Measurements from ENCODE around the gene CELF5. TPM values are rescaled to one million over a fixed set of nuclear protein-coding genes. Genes with fewer than 3 reads are reported as not detected.
"Not testable (repeated sequence)": the region's sequence is repeated elsewhere in the genome, so short reads cannot be mapped to it uniquely, and the experiment has no call there.

Gene CELF5
- polyA plus RNA-seq, 3 donors, result 0.01 to 0.63 (median 0.56) TPM

- H3K27ac ChIP-seq (ENCODE audit: low read depth, low read length), result no peak overlapping the region
- 85 to 93% (median 89%) methylated on average over 4 of the region's 4 CpGs for WGBS, 3 donors
Observed at GRCh38 chr19:3229888-3230496, 5.5 kb downstream of the CELF5 start.

- no peak overlapping the region for H3K27ac ChIP-seq (ENCODE audit: low read depth, low read length)
- 91 to 100% (median 100%) methylated on average over 1 of the region's 1 CpG for WGBS, 3 donors
Observed at GRCh38 chr19:3231288-3231687, 6.8 kb downstream of the CELF5 start.

GRCh38 chr19:3233116-3233515, 8.7 kb downstream of the CELF5 start:
- H3K27ac ChIP-seq (ENCODE audit: low read depth, low read length), result no peak overlapping the region
- 71 to 81% (median 79%) methylated on average over 4 of the region's 4 CpGs for WGBS, 3 donors

- H3K27ac ChIP-seq (ENCODE audit: low read depth, low read length), result no peak overlapping the region
- WGBS, 3 donors, result 52 to 64% (median 56%) methylated on average over 4 of the region's 4 CpGs
Observed at GRCh38 chr19:3233831-3234230, 9.4 kb downstream of the CELF5 start.

- H3K27ac ChIP-seq (ENCODE audit: low read depth, low read length), result no peak overlapping the region
- 53 to 64% (median 56%) methylated on average over 8 to 9 of the region's 9 CpGs for WGBS, 3 donors
Observed at GRCh38 chr19:3234800-3235199, 10.3 kb downstream of the CELF5 start.

GRCh38 chr19:3235604-3236003, 11.1 kb downstream of the CELF5 start:
- not testable (repeated sequence) for H3K27ac ChIP-seq (ENCODE audit: low read depth, low read length)
- WGBS, 3 donors, result 76 to 90% (median 83%) methylated on average over 2 of the region's 2 CpGs

GRCh38 chr19:3236272-3236671, 11.8 kb downstream of the CELF5 start:
- no peak overlapping the region for H3K27ac ChIP-seq (ENCODE audit: low read depth, low read length)
- WGBS, 3 donors, result 49 to 75% (median 74%) methylated on average over 4 of the region's 4 CpGs

GRCh38 chr19:3238066-3238561, 13.7 kb downstream of the CELF5 start:
- WGBS, 3 donors, result 80 to 90% (median 87%) methylated on average over 7 of the region's 7 CpGs
- no peak overlapping the region for H3K27ac ChIP-seq (ENCODE audit: low read depth, low read length)

GRCh38 chr19:3239367-3239766, 14.9 kb downstream of the CELF5 start:
- H3K27ac ChIP-seq (ENCODE audit: low read depth, low read length), result no peak overlapping the region
- WGBS, 3 donors, result 74 to 76% (median 75%) methylated on average over 5 of the region's 5 CpGs

- WGBS, 3 donors, result 39 to 46% (median 45%) methylated on average over 23 of the region's 23 CpGs
- no peak overlapping the region for H3K27ac ChIP-seq (ENCODE audit: low read depth, low read length)
Observed at GRCh38 chr19:3243819-3244700, 19.6 kb downstream of the CELF5 start.

GRCh38 chr19:3245050-3245449, 20.6 kb downstream of the CELF5 start:
- H3K27ac ChIP-seq (ENCODE audit: low read depth, low read length), result no peak overlapping the region
- WGBS, 3 donors, result 88 to 94% (median 88%) methylated on average over 9 of the region's 9 CpGs

- no peak overlapping the region for H3K27ac ChIP-seq (ENCODE audit: low read depth, low read length)
- 41 to 47% (median 42%) methylated on average over 14 of the region's 14 CpGs for WGBS, 3 donors
Observed at GRCh38 chr19:3248728-3249326, 24.4 kb downstream of the CELF5 start.

GRCh38 chr19:3249408-3249807, 24.9 kb downstream of the CELF5 start:
- whole genome bisulfite sequencing, 3 donors, result 82 to 87% (median 86%) methylated on average over 10 of the region's 10 CpGs
- no peak overlapping the region for H3K27ac ChIP-seq (ENCODE audit: low read depth, low read length)

- no peak overlapping the region for H3K27ac ChIP-seq (ENCODE audit: low read depth, low read length)
- 67 to 76% (median 69%) methylated on average over 7 of the region's 7 CpGs for WGBS, 3 donors
Observed at GRCh38 chr19:3250675-3251074, 26.2 kb downstream of the CELF5 start.

GRCh38 chr19:3251229-3251628, 26.8 kb downstream of the CELF5 start:
- no peak overlapping the region for H3K27ac ChIP-seq (ENCODE audit: low read depth, low read length)
- WGBS, 3 donors, result 66 to 76% (median 74%) methylated on average over 8 of the region's 8 CpGs

- 86 to 96% (median 93%) methylated on average over 2 of the region's 2 CpGs for WGBS, 3 donors
- no peak overlapping the region for H3K27ac ChIP-seq (ENCODE audit: low read depth, low read length)
Observed at GRCh38 chr19:3252650-3253049, 28.2 kb downstream of the CELF5 start.

GRCh38 chr19:3253270-3253669, 28.8 kb downstream of the CELF5 start:
- 53 to 68% (median 57%) methylated on average over 3 of the region's 3 CpGs for whole genome bisulfite sequencing, 3 donors
- no peak overlapping the region for H3K27ac ChIP-seq (ENCODE audit: low read depth, low read length)

GRCh38 chr19:3254520-3254919, 30.1 kb downstream of the CELF5 start:
- no peak overlapping the region for H3K27ac ChIP-seq (ENCODE audit: low read depth, low read length)

GRCh38 chr19:3257071-3257470, 32.6 kb downstream of the CELF5 start:
- WGBS, 3 donors, result 84 to 87% (median 87%) methylated on average over 8 of the region's 8 CpGs
- H3K27ac ChIP-seq (ENCODE audit: low read depth, low read length), result no peak overlapping the region

All from adipose tissue (tissue), 3 donors.